GM13976 (cell line): Measurements from ENCODE around the gene UXS1.

Experiments
- DNase-seq: peaks from one replicate; pipeline ENCODE4 v3.0.0; 2012; ENCODE audit warnings: low spot score
- in situ Hi-C: fragments of 300-500 bp; cut with MboI; formaldehyde crosslinking; loops from one replicate; pipeline ENCODE4 v1.12.0; 2022; ENCODE audit warnings: low sequenced_read_pairs, mixed read lengths, inconsistent platforms; ENCODE audit not compliant: unreplicated experiment
- TF ChIP-seq, protein P1 (sequence below): IDR thresholded peaks from 2 replicates; pipeline ENCODE4 v1.5.1; 2012; ENCODE audit warnings: borderline replicate concordance, mild to moderate bottlenecking; ENCODE audit not compliant: insufficient read depth; ENCODE audit errors: extremely low read depth, missing control alignments, control extremely low read depth

UXS1 gene

GRCh38 chr2:106073678-106074406, 120.3 kb downstream of the UXS1 start:
- DNase-seq: no peak
- in situ Hi-C loops: no loop called here
- TF ChIP-seq, protein P1, sequence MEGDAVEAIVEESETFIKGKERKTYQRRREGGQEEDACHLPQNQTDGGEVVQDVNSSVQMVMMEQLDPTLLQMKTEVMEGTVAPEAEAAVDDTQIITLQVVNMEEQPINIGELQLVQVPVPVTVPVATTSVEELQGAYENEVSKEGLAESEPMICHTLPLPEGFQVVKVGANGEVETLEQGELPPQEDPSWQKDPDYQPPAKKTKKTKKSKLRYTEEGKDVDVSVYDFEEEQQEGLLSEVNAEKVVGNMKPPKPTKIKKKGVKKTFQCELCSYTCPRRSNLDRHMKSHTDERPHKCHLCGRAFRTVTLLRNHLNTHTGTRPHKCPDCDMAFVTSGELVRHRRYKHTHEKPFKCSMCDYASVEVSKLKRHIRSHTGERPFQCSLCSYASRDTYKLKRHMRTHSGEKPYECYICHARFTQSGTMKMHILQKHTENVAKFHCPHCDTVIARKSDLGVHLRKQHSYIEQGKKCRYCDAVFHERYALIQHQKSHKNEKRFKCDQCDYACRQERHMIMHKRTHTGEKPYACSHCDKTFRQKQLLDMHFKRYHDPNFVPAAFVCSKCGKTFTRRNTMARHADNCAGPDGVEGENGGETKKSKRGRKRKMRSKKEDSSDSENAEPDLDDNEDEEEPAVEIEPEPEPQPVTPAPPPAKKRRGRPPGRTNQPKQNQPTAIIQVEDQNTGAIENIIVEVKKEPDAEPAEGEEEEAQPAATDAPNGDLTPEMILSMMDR: no peak

DNA sequence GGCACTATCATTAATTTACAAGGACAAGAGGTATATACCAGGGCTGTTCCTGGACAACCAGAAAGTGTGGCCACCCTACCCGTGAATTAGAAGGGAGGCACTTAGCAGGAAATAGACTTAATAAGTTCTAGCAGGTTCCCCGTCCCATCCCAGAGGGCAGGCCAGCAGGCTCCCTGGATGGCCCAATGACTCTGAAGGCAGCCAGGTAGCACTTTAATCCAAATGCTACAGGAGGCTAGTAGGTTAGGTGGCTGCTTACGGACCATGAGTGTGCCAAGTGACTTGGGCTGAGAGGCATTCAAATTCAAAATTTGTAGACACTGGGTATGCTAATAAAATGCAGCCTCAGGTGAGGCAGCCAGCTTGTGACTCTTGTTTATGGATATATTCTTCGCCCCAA, 123.9 kb downstream of the UXS1 start:
- DNase-seq: no peak
- in situ Hi-C loops: no loop called here
- TF ChIP-seq, protein P1: no peak

GRCh38 chr2:106068451-106068850, 125.7 kb downstream of the UXS1 start:
- DNase-seq: no peak
- in situ Hi-C loops: no loop called here
- TF ChIP-seq, protein P1: no peak

DNA sequence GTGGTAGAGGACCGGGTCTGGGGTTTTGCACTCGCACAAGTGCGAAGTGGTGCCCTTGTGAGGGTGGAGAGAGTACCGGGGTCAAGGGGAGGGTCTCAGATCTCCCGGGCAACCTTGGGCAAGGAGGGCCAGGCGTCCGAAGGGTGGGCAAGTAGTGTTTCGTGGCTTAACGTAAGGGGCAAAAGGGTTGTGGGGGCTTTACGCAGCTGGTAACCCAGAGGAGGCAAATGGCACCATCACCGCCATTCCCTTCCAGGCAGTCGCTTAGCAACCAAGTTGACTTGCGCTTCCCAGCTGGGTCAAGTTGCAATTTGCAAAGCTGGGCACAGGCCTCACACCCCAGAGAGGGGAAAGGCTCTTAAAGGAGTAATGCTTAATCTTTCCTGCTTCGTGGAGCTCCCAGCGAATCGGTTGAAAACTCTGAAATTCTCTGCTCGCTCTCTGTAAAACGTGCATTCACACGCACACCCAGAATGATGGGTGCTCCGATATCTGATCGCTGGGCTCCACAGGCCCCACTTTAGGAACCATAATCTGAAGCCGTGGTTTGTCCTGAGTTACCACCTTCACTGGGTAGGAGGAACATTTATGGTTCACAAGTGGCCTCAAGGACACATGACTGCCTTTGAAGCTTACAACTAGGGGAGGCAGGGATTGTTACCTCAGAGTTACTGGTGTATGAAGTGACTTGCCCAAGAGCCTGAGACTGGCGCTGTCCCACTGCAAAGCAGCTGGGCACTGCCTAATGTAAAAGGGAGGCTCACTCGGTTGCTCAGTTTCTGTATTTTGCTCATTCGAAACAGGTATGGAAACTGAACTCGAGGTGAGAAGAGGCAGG, 127.9 kb downstream of the UXS1 start:
- TF ChIP-seq, protein P1: no peak
- in situ Hi-C loops: no loop called here
- no peak for DNase-seq

- DNase-seq: no peak
- TF ChIP-seq, protein P1: no peak
- in situ Hi-C loops: no loop called here
Observed at GRCh38 chr2:106065268-106065982, 128.7 kb downstream of the UXS1 start.

DNA sequence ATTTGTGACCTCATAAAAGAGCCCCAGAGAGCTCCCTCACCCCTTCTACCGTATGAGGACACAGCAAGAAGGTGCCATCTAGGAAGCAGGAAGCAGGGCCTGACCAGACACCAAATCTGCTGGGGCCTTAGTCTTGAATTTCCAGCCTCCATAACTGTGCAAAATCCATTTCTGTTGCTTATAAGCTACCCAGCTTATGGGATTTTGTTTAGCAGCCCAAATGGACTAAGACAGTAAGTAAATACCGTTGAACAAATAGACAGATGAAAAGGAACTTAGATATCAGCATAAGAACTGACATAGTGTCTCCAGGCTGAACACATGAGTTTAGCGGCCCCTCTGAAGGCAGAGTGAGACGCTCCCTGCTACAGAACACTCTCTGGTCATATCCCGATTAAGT, 130.9 kb downstream of the UXS1 start:
- no peak for DNase-seq
- TF ChIP-seq, protein P1: no peak
- in situ Hi-C loops: no loop called here
